HepG2 (cell line): ENCODE measurements around the gene CLTCL1. TPM values are rescaled to one million over a fixed set of nuclear protein-coding genes. Genes with fewer than 3 reads are reported as not detected.

Experiments used
- ATAC-seq: fragments of 200-7000 bp; cut with Tn5 transposase; 3 replicates; pipeline ENCODE4 v1.9.1; 2020; ENCODE audit warnings: mild to moderate bottlenecking, moderate library complexity
- BruUV-seq: library from RNA; stranded (reverse); fragments of 400-500 nt; replicated peaks from 2 replicates; lab custom pipeline; 2021; lab: Mats Ljungman, UMichigan
- CTCF ChIA-PET: fragments of 300-600 bp; formaldehyde crosslinking; extraction: SDS; loops from one replicate; lab custom pipeline; 2021; ENCODE audit warnings: low total read pairs, inconsistent platforms, low intra/inter-chr PET ratio; lab: Yijun Ruan, JAX
- POLR2A ChIA-PET: fragments of 350-600 bp; sonication (Branson Sonifier 250); formaldehyde crosslinking; loops from one replicate; lab custom pipeline; 2020; ENCODE audit warnings: antibody characterized with exemption, inconsistent platforms; lab: Yijun Ruan, JAX
- DNase-seq: peaks from one replicate; pipeline ENCODE4 v3.0.0-alpha.2; 2015; ENCODE audit warnings: low spot score
- FAIRE-seq: peaks from 3 replicates; lab custom pipeline; 2011; peaks lifted over from hg19 to GRCh38; lab: Jason Lieb, UNC
- H2AFZ ChIP-seq: one replicate; pipeline ENCODE4 v1.6.1; 2011; ENCODE audit warnings: low read length, inconsistent platforms
- H3K27ac ChIP-seq: fragments of 300-600 bp; 3 replicates; pipeline ENCODE4 v1.8.0; 2011; ENCODE audit warnings: mixed run types, mild to moderate bottlenecking, mixed read lengths, low read length, inconsistent platforms; ENCODE audit not compliant: insufficient read depth; ENCODE audit errors: extremely low read length
- H3K27me3 ChIP-seq, 2 experiments: fragments of 200-600 bp in 1 of 2; 2 replicates in 1 of 2; 3 replicates in 1 of 2; pipeline versions ENCODE4 v1.6.0 to v1.8.0; 2011; ENCODE audit warnings: low read length in 2 of 2, mild to moderate bottlenecking in 2 of 2, moderate library complexity in 2 of 2, inconsistent platforms in 1 of 2; ENCODE audit not compliant: insufficient read depth in 2 of 2, control insufficient read depth in 1 of 2
- H3K36me3 ChIP-seq, 2 experiments: fragments of 200-600 bp in 1 of 2; replicated peaks in 1 of 2; 2 replicates in 1 of 2; 3 replicates in 1 of 2; pipeline versions ENCODE4 v1.5.1 to v1.8.0; 2011; ENCODE audit warnings: low read length in 2 of 2, inconsistent platforms in 1 of 2; ENCODE audit not compliant: insufficient read depth in 2 of 2, control insufficient read depth in 1 of 2
- H3K4me1 ChIP-seq: 2 replicates; pipeline ENCODE4 v1.5.1; 2012; ENCODE audit warnings: low read length, inconsistent platforms; ENCODE audit not compliant: insufficient read depth
- H3K4me2 ChIP-seq: 2 replicates; pipeline ENCODE4 v1.6.0; 2011; ENCODE audit warnings: low read depth, low read length, inconsistent platforms
- H3K4me3 ChIP-seq, 3 experiments: fragments of 200-600 bp in 1 of 3; sonication (generic), shearing (Covaris generic) in 1 of 3; replicated peaks in 1 of 3; 2 replicates each; pipeline ENCODE4 v1.5.1; 2011 to 2016; ENCODE audit warnings: low read length in 3 of 3, inconsistent platforms in 2 of 3, low read depth in 2 of 3, mild to moderate bottlenecking in 2 of 3, control low read depth in 1 of 3, mixed read lengths in 1 of 3; ENCODE audit not compliant: insufficient read depth in 1 of 3
- H3K79me2 ChIP-seq: one replicate; pipeline ENCODE4 v1.6.1; 2011; ENCODE audit warnings: low read length, inconsistent platforms; ENCODE audit not compliant: insufficient read depth
- H3K9ac ChIP-seq: 2 replicates; pipeline ENCODE4 v1.6.0; 2011; ENCODE audit warnings: mild to moderate bottlenecking, low read depth, low read length, inconsistent platforms; ENCODE audit not compliant: insufficient read depth
- H3K9me3 ChIP-seq: 2 replicates; pipeline ENCODE4 v1.5.1; 2012; ENCODE audit warnings: mild to moderate bottlenecking, low read length
- H4K20me1 ChIP-seq: 2 replicates; pipeline ENCODE4 v1.6.0; 2011; ENCODE audit warnings: inconsistent platforms, mild to moderate bottlenecking, low read length, moderate library complexity; ENCODE audit not compliant: insufficient read depth
- FUBP1 ChIP-seq: sonication (generic); formaldehyde crosslinking; IDR thresholded peaks from 2 replicates; pipeline ENCODE4 v1.5.1; 2020; ENCODE audit warnings: missing genetic modification reagents, mild to moderate bottlenecking, borderline replicate concordance
- JDP2 ChIP-seq: sonication (generic); formaldehyde crosslinking; IDR thresholded peaks from 2 replicates; pipeline ENCODE4 v1.8.1; 2022; ENCODE audit warnings: missing genetic modification reagents, borderline replicate concordance
- MLLT10 ChIP-seq: sonication (generic); formaldehyde crosslinking; IDR thresholded peaks from 2 replicates; pipeline ENCODE4 v1.4.0; 2020; ENCODE audit warnings: missing genetic modification reagents
- SRSF4 ChIP-seq: fragments of 200-400 bp; formaldehyde crosslinking; IDR thresholded peaks from one replicate; pipeline ENCODE4 v1.6.1; 2018; ENCODE audit warnings: mild to moderate bottlenecking, low read depth, low read length, moderate library complexity; ENCODE audit not compliant: poor library complexity, severe bottlenecking
- ZNF407 ChIP-seq: sonication (generic); formaldehyde crosslinking; IDR thresholded peaks from one replicate; pipeline ENCODE4 v1.5.1; 2020; ENCODE audit warnings: mild to moderate bottlenecking, missing genetic modification reagents; ENCODE audit errors: not compliant biosample characterization
- ZNF607 ChIP-seq: sonication (generic); formaldehyde crosslinking; IDR thresholded peaks from 2 replicates; pipeline ENCODE4 v1.5.1; 2020; ENCODE audit warnings: missing genetic modification reagents, mild to moderate bottlenecking, borderline replicate concordance
- WGBS: methylation state at CpG from one replicate; pipeline ENCODE4 v1.1.6; 2017; ENCODE audit warnings: low lambda C conversion rate; 5-methylcytosine and 5-hydroxymethylcytosine counted together
- in situ Hi-C: cut with HindIII; loops from 2 replicates; pipeline ENCODE4 v1.10.0; 2017; ENCODE audit warnings: low pct_unique_long_range_greater_than_20kb; ENCODE audit not compliant: extremely low pct_ligation_motif_present
- intact Hi-C: fragments of 100-400 bp; cut with micrococcal nuclease; formaldehyde crosslinking; loops from one replicate; pipeline ENCODE4 v1.10.0; 2022; ENCODE audit not compliant: unreplicated experiment
- polyA plus RNA-seq, 8 experiments: library from polyadenylated mRNA; depleted of rRNA in 3 of 8; stranded (reverse) in 7 of 8; unstranded in 1 of 8; fragments of >200 nt; fragmentation: Illumina TruSeq in 4 of 8; extraction: Trizol in 4 of 8; gene quantifications; 2 replicates each; pipeline versions ENCODE4 v1.2.1 to v1.2.3, GENCODE V29; 2011 to 2016; ENCODE audit warnings: low read depth in 4 of 8, missing spikeins in 1 of 8, mixed read lengths in 1 of 8; ENCODE audit not compliant: insufficient read depth in 1 of 8
- total RNA-seq, 5 experiments: library from RNA; depleted of rRNA; stranded (reverse); fragments of >200 nt; fragmentation: Illumina TruSeq; extraction: Trizol; gene quantifications; 2 replicates each; pipeline ENCODE4 v1.2.3, GENCODE V29; 2016; ENCODE audit warnings: low read depth in 1 of 5

CLTCL1 gene
- total and polyA plus RNA-seq, 2 of the 13 experiments (the other 11 are each of a cell fraction or from before 2014, with no cell fraction given) = 8.1 to 10.9 TPM

- no peak for ATAC-seq
- no TSS peak for BruUV-seq
- intact Hi-C loops = no loop called here
- Histone ChIP-seq H3K27me3 (no peaks in the 10 kb centered on the region), H4K20me1 (no peaks in the 10 kb centered on the region), H3K9me3 (no peaks in the 10 kb centered on the region), H2AFZ (no peak overlapping the region), H3K4me1 (peaks cover 49% of the 10 kb centered on the region), H3K4me2 (no peak overlapping the region), H3K36me3 (peaks cover 0 to 9% of the 10 kb centered on the region in 2 experiments; a peak in 3 of 5 replicates), H3K4me3 (no peak overlapping the region), H3K27ac (no peak overlapping the region), H3K9ac (no peak overlapping the region), H3K79me2 (no peaks in the 10 kb centered on the region)
- in situ Hi-C loops = no loop called here
- ChIA-PET CTCF (no interaction called here), POLR2A (no interaction called here)
- no peak for FAIRE-seq
- no peak for DNase-seq
- 70% methylated on average over 6 of the region's 6 CpGs for WGBS
- TF ChIP-seq FUBP1 (CRISPR knock-in tag) (no peak), ZNF607 (CRISPR knock-in tag) (no peak), ZNF407 (CRISPR knock-in tag) (no peak), JDP2 (CRISPR knock-in tag) (no peak), SRSF4 (no peak), MLLT10 (CRISPR knock-in tag) (no peak)
Measured at GRCh38 chr22:19275919-19276600, 15.5 kb downstream of the CLTCL1 start.
